T-helper 2 cell treated with Interferon-gamma antibody and Interleukin-4, amounts not matched to agents 5 μg/mL and 100 μg/mL, for 36 hours (primary cell): ENCODE measurements around the gene CCDC87.
"Not testable (repeated sequence)": the region's sequence is repeated elsewhere in the genome, so short reads cannot be mapped to it uniquely, and the experiment has no call there.

ENCODE experiments used
- DNase-seq: peaks from one replicate; pipeline ENCODE4 v3.0.0; 2021; ENCODE audit warnings: low spot score
- H3K27ac Mint-ChIP-seq: one replicate; pipeline ENCODE4 v1.8.0; 2021; ENCODE audit warnings: mild to moderate bottlenecking, mixed read lengths
- H3K27me3 Mint-ChIP-seq: one replicate; pipeline ENCODE4 v1.8.0; 2021; ENCODE audit warnings: low read depth, mixed read lengths
- H3K36me3 Mint-ChIP-seq: one replicate; pipeline ENCODE4 v1.8.0; 2021; ENCODE audit warnings: low read depth, mixed read lengths
- H3K4me1 Mint-ChIP-seq: one replicate; pipeline ENCODE4 v1.8.0; 2021; ENCODE audit warnings: low read depth, mixed read lengths
- H3K4me3 Mint-ChIP-seq: one replicate; pipeline ENCODE4 v1.8.0; 2022; ENCODE audit warnings: mild to moderate bottlenecking, moderate library complexity, mixed read lengths
- H3K9me3 Mint-ChIP-seq: one replicate; pipeline ENCODE4 v1.8.0; 2021; ENCODE audit warnings: mixed read lengths

The CCDC87 gene

DNA sequence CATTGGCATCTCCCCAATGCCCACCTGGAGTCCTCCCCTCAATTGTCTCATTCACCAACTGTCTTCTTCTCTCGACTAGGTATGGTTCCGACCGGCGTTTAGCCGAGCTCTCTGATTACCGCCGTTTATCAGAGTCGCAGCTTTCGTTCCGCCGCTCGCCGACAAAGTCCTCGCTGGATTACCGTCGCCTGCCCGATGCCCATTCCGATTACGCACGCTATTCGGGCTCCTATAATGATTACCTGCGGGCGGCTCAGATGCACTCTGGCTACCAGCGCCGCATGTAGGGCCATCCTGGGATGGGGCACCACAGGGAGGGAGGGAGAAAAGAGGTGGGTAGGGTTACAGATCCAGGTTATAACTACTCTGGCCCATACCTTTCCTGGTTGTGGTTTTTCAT, 33.5 kb upstream of the CCDC87 start:
- H3K27me3 Mint-ChIP-seq: no peaks in the 10 kb centered on the region
- H3K4me1 Mint-ChIP-seq: peaks cover 25% of the 10 kb centered on the region
- no peak overlapping the region for H3K27ac Mint-ChIP-seq
- no peak overlapping the region for H3K4me3 Mint-ChIP-seq
- DNase-seq: no peak
- no peaks in the 10 kb centered on the region for H3K9me3 Mint-ChIP-seq
- peaks cover 77% of the 10 kb centered on the region for H3K36me3 Mint-ChIP-seq

DNA sequence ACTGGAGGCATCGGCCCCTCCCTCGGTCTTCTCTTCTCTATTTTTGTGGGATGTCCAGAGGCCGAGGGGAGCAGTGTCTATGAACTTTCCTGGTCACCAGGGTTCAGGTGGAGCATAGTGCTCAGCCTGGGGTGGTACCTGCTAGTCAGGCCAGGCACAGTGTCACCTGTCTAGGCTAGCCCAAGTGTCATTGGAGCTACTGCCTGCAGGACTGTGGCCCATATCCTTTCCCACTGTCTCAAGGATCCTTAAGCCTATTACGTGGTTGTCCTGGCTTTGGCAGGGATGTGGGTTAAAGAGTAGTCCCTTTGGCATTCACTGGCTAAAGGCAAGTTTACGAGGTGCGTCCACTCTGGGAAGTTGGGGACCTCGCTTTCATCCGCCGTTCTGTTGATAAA, 32.9 kb upstream of the CCDC87 start:
- no peaks in the 10 kb centered on the region for H3K9me3 Mint-ChIP-seq
- H3K27ac Mint-ChIP-seq: no peak overlapping the region
- H3K36me3 Mint-ChIP-seq: peaks cover 81% of the 10 kb centered on the region
- peaks cover 29% of the 10 kb centered on the region for H3K4me1 Mint-ChIP-seq
- DNase-seq: no peak
- no peak overlapping the region for H3K4me3 Mint-ChIP-seq
- H3K27me3 Mint-ChIP-seq: no peaks in the 10 kb centered on the region

DNA sequence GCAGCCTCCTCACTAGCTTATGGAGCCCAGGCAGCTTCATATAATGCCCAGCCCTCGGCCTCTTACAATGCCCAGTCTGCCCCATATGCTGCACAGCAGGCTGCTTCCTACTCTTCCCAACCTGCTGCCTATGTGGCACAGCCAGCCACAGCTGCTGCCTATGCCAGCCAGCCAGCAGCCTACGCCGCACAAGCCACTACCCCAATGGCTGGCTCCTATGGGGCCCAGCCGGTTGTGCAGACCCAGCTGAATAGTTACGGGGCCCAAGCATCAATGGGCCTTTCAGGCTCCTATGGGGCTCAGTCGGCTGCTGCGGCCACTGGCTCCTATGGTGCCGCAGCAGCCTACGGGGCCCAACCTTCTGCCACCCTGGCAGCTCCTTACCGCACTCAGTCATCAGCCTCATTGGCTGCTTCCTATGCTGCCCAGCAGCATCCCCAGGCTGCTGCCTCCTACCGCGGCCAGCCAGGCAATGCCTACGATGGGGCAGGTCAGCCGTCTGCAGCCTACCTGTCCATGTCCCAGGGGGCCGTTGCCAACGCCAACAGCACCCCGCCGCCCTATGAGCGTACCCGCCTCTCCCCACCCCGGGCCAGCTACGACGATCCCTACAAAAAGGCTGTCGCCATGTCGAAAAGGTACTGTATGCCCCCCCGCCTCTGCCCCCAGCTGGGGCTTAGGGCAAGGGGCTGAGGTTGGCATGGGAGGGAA, 32.3 kb upstream of the CCDC87 start:
- no peak overlapping the region for H3K4me3 Mint-ChIP-seq
- peaks cover 82% of the 10 kb centered on the region for H3K36me3 Mint-ChIP-seq
- no peaks in the 10 kb centered on the region for H3K9me3 Mint-ChIP-seq

DNA sequence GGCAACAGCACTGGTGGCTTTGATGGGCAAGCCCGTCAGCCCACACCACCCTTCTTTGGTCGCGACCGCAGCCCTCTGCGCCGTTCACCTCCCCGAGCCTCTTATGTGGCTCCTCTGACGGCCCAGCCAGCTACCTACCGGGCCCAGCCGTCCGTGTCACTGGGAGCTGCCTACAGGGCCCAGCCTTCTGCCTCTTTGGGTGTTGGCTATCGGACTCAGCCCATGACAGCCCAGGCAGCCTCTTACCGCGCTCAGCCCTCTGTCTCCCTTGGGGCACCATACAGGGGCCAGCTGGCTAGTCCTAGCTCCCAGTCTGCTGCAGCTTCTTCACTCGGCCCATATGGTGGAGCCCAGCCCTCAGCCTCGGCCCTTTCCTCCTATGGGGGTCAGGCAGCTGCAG, 31.6 kb upstream of the CCDC87 start:
- DNase-seq: no peak
- Mint-ChIP-seq H3K27ac (no peak overlapping the region), H3K4me3 (no peak overlapping the region), H3K36me3 (peaks cover 81% of the 10 kb centered on the region), H3K4me1 (peaks cover 31% of the 10 kb centered on the region), H3K9me3 (no peaks in the 10 kb centered on the region), H3K27me3 (no peaks in the 10 kb centered on the region)

More for the DNA sequence above, 32.3 kb upstream of the CCDC87 start:
- DNase-seq: no peak
- no peaks in the 10 kb centered on the region for H3K27me3 Mint-ChIP-seq
- H3K4me1 Mint-ChIP-seq: peaks cover 29% of the 10 kb centered on the region
- H3K27ac Mint-ChIP-seq: no peak overlapping the region

DNA sequence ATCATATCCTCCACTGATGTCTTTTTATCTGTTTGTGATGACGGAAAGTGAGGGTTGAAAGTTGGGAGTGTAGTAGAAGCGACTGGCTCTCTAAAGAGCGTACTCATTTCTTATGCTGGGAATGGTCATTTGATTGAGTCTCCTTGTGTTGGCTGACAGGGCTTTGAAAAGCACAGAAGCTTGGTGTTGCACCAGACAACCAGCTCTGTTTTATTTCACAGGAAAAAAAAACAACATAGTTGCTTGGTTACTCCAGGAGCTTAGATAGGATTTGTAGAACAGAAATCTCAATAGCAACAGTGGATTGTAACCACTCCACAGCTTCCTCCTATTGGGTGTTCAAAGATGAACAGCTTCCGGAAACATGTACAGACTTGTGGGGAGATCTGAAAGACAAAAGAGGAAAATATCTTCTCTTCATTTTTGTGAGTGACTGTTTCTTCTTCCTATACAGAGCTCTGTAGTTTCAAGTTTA, 26.3 kb upstream of the CCDC87 start:
- Mint-ChIP-seq H3K27ac (peak overlapping the region; percentile 98), H3K27me3 (no peaks in the 10 kb centered on the region), H3K36me3 (peaks cover 74% of the 10 kb centered on the region), H3K4me3 (peak overlapping the region; percentile 99), H3K9me3 (no peaks in the 10 kb centered on the region), H3K4me1 (peaks cover 40% of the 10 kb centered on the region)
- DNase-seq: peak; percentile 14

DNA sequence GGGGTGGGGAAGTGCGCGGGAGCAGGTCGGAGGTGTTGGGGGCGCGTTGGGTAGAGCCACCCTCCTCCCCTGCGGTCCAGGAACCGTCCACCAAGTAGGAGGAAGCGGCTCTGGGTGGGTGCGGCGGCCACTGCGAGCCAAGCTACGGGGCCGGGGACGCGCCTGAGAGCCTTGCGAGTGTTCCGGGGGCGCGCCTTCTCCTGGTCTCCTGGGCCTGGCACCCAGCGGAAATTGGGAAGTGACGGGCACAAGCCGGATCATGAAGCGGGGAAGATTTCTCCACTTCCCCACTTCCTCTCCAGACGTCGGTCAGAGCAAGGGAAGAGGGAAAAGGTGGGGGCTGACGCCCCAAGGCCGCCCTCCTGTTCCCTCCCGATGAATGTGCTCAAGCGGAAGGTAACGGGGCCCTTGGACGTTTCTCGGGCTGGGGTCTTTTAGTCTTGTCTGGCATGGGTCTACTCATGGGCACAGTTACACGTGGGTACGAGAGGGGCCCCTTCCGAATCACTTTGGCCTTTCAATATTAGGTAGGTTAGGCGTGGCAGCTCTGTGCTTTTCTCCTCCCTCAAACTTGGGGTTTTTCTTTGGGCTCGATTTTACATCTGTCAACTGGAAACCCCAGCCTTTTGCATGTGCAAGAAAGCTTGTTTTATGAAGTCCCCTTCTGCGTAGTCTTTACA, 24.4 kb upstream of the CCDC87 start:
- Mint-ChIP-seq H3K4me3 (peak overlapping the region; percentile 99), H3K4me1 (peaks cover 30% of the 10 kb centered on the region), H3K9me3 (no peaks in the 10 kb centered on the region), H3K36me3 (peaks cover 56% of the 10 kb centered on the region), H3K27ac (peak overlapping the region; percentile 98), H3K27me3 (no peaks in the 10 kb centered on the region)
- DNase-seq: no peak

DNA sequence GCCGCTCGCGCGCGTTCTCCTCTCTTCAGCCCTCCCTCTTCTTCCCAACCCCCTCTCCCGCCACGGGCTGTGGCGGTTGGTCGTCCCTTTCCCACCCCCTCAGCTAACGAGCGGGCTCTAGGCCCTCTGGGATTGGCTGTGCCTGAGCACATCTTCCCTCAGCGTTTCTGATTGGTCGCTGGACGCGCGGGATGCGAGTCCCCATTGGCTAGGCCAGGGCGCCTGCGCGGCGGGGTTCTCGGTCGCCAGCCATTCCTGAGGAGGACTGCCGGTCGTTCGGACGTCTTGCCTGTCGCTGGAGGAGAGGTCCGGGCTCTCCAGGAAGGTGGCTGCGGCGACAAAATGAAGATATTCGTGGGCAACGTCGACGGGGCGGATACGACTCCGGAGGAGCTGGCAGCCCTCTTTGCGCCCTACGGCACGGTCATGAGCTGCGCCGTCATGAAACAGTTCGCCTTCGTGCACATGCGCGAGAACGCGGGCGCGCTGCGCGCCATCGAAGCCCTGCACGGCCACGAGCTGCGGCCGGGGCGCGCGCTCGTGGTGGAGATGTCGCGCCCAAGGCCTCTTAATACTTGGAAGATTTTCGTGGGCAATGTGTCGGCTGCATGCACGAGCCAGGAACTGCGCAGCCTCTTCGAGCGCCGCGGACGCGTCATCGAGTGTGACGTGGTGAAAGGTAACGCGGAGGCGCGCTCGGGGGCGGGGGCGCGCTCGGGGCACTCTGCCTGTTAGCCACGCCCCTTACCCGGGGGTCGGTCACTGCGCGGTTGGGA, 23.7 kb upstream of the CCDC87 start, which contains the start of gene RBM14:
RBM14 (plus strand) TSS at position 252 of the 776 bp plus-strand sequence; CDS start at position 343, 91 bp downstream.
- H3K36me3 Mint-ChIP-seq: peaks cover 53% of the 10 kb centered on the region

DNA sequence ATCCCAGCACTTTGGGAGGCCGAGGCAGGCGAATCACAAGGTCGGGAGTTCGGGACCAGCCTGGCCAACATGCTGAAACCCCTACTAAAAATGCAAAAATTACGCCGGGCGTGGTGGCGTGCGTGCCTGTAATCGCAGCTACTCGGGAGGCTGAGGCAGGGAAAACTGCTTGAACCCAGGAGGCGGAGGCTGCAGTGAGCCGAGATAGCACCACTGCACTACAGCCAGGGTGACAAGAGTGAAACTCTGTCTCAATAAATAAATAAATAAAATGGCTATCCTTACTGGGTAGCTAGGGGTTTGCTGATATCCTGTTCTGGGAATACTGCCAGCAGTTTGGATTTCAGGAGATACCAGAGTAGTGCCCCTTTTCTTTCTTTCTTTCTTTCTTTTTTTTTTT, 21.2 kb upstream of the CCDC87 start:
- H3K36me3 Mint-ChIP-seq: peaks cover 36% of the 10 kb centered on the region
- no peak overlapping the region for H3K27ac Mint-ChIP-seq
- H3K4me3 Mint-ChIP-seq: no peak overlapping the region
- H3K4me1 Mint-ChIP-seq: peaks cover 31% of the 10 kb centered on the region
- H3K9me3 Mint-ChIP-seq: no peaks in the 10 kb centered on the region
- DNase-seq: no peak
- no peaks in the 10 kb centered on the region for H3K27me3 Mint-ChIP-seq

More for the DNA sequence above, 23.7 kb upstream of the CCDC87 start, which contains the start of gene RBM14:
- H3K9me3 Mint-ChIP-seq: no peaks in the 10 kb centered on the region
- H3K27ac Mint-ChIP-seq: peak within 1 kb of the TSS; percentile 98
- H3K4me1 Mint-ChIP-seq: peaks cover 28% of the 10 kb centered on the region
- H3K27me3 Mint-ChIP-seq: no peaks in the 10 kb centered on the region
- peak; percentile 98 for DNase-seq
- peak within 1 kb of the TSS; percentile 99 for H3K4me3 Mint-ChIP-seq

DNA sequence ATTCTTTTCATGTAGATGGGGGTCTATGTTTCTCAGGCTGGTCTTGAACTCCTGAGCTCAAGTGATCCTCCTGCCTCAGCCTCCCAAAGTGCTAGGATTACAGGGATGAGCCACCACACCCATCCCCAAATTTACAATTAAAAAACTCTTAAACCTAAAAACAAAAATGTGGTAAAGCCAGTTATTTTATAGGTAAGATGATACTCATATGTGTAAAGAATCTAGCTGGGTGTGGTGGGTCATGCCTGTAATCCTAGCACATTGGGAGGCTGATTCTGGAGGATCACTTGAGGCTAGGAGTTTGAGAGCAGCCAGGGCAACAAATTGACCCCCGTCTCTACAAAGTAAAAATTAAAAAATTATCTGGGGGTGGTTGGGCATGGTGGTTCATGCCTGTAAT, 19.6 kb upstream of the CCDC87 start:
- peaks cover 20% of the 10 kb centered on the region for H3K4me1 Mint-ChIP-seq

DNA sequence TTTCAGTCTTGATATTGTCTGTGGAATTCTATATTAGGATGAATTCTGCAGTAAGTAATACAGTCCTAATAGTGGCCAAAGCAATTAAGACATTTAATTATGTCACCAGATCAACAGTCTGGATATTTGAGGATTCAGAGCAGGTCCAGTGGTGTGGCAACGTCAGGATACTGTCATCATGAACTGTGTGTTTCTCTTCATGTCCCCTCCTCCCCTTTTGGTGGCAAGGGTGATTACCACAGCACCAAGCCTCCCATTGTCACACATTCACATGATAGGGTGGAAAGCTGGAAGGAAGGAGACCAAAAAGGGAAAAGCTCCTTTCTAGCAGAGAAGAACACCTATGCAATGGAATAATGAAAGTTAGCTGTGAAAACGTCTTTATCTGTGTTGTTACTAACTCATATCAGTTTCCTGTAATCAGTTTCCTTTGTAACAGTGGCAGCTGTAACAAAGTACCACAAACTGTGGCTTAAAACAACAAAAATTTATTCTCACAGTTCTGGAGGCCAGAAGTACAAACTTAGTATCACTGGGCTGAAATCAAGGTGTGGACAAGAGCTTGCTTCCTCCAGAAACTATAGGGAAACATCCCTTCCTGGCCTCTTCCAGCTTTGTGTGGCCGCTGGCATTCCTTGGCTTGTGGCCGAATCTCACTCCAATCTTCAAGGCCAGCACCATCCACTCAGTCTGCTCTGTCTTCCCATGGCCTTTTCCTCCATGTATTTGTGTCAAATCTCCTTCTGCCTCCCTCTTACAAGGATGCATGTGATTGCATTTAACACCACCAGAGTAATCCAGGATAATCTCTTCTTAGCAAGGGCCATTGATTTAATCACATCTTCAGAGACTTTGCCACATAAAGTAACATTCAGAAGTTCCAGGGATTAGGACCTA, 17.1 kb upstream of the CCDC87 start:
- no peaks in the 10 kb centered on the region for H3K27me3 Mint-ChIP-seq
- peaks cover 2% of the 10 kb centered on the region for H3K36me3 Mint-ChIP-seq
- DNase-seq: no peak
- peak overlapping the region; percentile 44 for H3K4me3 Mint-ChIP-seq
- peak overlapping the region; percentile 73 for H3K27ac Mint-ChIP-seq
- peaks cover 15% of the 10 kb centered on the region for H3K4me1 Mint-ChIP-seq
- H3K9me3 Mint-ChIP-seq: no peaks in the 10 kb centered on the region

More for the DNA sequence above, 19.6 kb upstream of the CCDC87 start:
- H3K36me3 Mint-ChIP-seq: peaks cover 22% of the 10 kb centered on the region
- H3K4me3 Mint-ChIP-seq: no peak overlapping the region
- H3K9me3 Mint-ChIP-seq: no peaks in the 10 kb centered on the region
- no peaks in the 10 kb centered on the region for H3K27me3 Mint-ChIP-seq
- no peak overlapping the region for H3K27ac Mint-ChIP-seq
- no peak for DNase-seq

DNA sequence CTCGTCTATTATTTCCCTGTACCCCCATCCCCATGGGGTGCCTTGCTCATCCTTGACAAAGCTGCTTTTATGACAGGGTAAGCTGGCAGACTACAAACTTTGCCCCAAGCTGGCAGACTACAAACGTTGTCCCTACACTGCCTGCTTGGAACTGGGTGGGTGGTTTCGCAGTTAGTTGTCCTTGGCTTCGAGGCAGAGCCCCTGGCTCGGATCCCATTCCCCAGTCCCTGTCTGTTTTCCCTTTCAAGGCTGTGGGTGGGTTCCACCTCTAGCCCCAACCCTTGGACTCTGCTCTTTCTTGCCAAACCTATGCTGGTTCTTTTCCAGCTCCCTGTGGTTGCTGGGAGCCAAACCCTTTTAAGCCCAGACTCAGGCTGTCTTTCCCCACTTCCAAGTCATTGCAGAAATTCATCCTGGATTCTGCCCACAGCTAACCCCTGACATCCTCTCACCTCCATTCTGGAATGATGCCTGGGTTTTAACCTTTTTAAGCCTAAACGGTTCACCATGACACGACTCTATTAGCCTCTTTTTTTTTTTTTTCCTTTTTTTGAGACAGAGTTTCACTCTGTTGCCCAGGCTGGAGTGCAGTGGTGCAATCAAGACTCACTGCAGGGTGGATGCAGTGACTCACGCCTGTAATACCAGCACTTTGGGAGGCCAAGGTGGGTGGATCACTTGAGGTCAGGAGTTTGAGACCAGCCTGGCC, 14.4 kb upstream of the CCDC87 start:
- Mint-ChIP-seq H3K27ac (no peak overlapping the region), H3K36me3 (peaks cover 4% of the 10 kb centered on the region), H3K4me3 (no peak overlapping the region), H3K9me3 (no peaks in the 10 kb centered on the region), H3K4me1 (peaks cover 15% of the 10 kb centered on the region), H3K27me3 (no peaks in the 10 kb centered on the region)
- no peak for DNase-seq

DNA sequence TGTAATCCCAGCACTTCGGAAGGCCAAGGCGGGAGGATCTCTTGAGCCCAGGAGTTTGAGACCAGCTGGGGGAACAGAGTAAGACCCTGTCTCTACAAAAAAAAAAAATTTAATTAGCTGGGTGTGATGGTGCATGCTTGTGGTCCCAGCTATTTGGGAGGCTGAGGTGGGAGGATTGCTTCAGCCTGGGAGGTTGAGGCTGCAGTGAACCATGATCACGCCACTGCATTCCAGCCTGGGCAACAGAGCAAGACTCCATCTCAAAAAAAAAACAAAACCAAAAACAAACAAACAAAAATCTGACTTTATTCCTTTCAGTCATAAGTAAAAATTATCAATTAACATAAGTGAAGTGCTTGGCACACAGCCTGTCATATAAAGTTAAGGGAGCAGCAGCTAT, 13.7 kb upstream of the CCDC87 start:
- not testable (repeated sequence) for H3K27ac Mint-ChIP-seq, H3K9me3 Mint-ChIP-seq, H3K27me3 Mint-ChIP-seq, H3K4me3 Mint-ChIP-seq, H3K36me3 Mint-ChIP-seq, DNase-seq
- H3K4me1 Mint-ChIP-seq: peaks cover 15% of the 10 kb centered on the region

DNA sequence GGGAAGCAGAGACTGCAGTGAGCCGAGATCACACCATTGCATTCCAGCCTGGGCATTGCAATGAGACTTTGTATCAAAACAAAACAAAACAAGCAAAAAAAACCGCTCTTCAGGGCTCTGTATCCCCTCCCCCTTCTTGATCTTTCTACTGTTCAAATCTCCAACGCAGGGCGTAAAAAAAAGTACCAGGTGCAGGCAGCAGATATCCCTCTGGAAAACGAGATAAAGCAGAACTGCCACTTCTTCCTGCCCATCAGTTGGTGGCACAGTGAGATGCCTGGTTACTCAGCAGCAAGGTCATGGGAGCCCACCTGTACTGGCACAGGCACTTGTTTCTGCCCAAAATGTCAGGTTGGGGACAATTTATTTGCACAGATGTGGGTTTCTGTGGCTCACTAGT, 11.3 kb upstream of the CCDC87 start:
- peaks cover 8% of the 10 kb centered on the region for H3K36me3 Mint-ChIP-seq

More for the DNA sequence above, 11.3 kb upstream of the CCDC87 start:
- no peak for DNase-seq
- Mint-ChIP-seq H3K27me3 (no peaks in the 10 kb centered on the region), H3K9me3 (no peaks in the 10 kb centered on the region), H3K4me1 (no peaks in the 10 kb centered on the region), H3K27ac (no peak overlapping the region), H3K4me3 (no peak overlapping the region)
